GM18517 (cell line): Measurements from ENCODE around the gene TRPM5.

Experiments
- ATAC-seq: cut with Tn5 transposase; IDR thresholded peaks from one replicate; pipeline ENCODE4 v1.9.1; 2021; ENCODE audit warnings: mild to moderate bottlenecking, moderate library complexity; ENCODE audit not compliant: unreplicated experiment

The TRPM5 gene

DNA sequence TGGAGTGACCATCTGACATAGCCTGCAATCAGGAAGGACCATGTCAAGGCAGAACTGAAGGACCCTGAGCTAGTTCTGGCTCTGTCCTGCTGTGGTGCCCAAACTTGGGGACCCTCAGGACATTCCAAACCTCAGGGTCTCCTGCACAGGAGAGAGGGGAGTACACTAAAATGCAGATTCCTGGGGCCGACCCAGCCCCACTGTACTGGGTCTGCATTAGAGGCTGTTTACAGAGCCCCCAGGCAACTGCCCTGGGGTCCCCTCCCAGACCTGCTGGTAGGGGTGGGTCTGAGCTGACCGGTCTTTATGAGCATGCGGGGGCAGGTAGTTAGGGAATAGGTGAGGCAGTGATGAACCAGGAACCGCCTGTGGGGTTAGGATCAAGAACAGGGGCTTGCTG is 6.8 kb downstream of the TRPM5 start:
- no peak for ATAC-seq

DNA sequence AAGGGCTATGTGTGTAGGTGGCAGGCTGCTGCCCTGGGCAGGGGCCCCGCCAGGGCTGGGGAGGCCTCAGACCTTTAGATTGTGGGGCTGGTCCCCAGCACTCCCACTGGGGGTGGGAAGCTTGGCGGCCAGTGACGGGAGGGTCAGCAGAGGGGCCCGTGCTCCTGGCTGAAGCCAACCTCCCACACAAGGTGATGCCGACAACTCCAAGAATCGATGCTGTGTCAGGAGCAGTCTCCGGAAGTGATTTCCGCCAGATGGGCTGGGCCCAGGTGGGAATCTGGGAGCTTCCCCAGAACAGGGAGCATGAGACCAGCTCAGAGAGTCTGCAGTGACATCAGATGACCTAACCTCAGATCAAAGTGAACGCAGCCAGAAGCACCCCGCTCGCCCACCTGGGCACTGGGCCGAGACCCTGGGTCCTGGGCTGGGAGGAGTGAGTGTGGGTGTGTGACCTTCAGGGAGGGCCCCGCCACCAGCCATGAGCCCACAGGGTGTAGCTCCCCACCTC is 7.7 kb downstream of the TRPM5 start:
- no peak for ATAC-seq

DNA sequence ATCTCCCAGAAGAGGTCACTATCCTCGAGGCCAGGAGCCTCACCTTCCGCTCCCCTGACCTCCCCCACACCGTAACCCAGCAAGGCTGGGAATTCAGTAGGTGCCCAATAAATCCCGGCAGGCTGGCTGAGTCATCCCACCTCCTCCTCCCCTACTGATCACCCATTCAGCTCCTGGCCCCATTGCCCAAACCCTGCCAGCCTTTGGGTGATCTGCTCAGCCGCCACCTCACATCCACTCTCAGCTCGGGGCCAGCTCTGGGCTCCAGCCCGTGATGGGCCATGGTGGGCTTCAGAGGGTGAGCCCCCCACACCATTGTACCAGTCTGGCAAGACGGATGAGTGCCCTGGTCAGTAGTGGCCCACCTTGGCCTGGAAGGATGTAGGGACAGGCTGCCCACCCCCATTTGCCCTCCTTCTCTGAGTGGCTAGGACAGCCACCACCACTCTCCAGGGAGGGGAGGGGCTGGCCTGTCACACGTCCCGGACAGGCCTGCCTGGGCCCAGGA is 8.2 kb downstream of the TRPM5 start:
- ATAC-seq, result no peak

DNA sequence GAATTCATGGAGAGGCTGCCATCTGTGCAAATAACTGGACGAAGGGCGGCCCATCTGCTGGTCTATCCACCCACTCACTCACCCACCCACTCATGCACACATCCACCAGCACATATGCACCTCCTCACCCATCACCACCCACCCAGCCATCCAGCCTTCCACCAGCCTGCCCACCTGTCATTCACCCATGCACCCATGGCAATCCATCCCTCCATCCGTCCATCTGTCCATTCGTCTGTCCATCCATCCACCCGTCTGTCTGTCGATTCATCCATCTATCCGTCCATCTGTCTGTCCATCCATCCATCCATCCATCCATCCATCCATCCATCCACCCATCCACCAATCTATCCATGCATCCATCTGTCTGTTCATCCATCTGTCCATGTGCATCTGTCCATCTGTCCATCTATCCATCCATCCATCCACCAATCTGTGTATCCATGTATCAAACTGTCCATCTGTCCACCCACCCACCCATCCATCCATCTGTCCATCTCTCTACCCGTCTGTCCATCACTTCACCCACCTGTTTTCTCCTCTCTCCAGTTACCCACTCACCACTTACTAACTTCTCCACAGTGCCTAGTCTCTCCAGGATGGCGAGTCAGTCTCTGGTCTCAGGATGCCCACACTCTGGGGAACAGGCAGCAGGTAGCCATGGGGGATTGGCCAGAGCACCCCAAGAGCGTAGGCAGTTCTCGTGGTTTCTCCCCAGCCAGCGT is 8.9 kb downstream of the TRPM5 start:
- ATAC-seq, result no peak

DNA sequence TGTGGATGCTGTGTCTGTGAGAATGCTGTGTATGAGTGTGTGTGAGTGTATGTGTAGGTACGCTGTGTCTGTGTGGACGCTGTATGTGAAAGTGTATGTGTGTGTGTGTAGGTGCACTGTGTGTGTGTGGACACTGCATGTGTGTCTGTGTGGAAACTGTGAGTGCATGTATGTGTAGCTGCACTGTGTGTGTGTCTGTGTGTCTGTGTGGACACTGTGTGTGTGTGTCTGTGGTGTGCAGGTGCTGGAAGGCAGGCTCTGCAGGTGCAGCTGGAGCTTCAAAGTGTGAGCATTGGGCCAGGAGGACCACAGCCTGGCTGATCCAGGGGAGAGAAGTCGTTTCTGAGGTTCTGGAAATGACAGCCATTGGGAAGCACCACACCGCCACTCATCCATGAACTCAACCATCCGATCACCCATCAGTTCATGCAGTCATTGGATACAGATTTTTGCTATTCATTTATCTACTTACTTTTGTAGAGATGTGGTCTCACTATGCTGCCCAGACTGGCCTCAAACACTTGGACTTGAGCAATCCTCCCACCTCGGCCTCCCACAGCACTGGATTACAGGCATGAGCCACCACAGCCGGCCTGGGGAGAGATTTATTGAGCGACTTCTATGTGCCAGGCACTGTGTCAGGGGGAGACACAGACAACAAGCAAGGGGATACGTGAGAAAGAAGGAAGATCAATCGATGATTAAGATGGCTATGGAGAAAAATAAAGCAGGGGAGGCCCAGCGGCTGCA is 9.6 kb downstream of the TRPM5 start:
- no peak for ATAC-seq

DNA sequence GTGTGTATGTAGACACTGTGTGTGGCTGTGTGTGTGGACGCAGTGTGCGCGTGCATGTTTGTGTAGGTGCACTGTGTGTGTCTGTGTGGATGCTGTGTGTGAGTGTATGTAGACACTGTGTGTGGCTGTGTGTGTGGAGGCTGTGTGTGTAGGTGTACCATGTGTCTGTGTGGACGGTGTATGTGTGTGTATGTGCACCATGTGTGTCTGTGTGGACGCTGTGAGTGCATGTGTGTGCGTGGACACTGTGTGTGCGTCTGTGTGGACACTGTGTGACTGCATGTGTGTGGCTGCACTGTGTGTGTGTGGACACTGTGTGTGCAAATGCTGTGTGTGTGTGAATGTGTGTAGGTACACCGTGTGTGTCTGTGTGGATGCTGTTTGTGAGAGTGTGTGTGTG is 10.3 kb downstream of the TRPM5 start:
- ATAC-seq, result no peak

DNA sequence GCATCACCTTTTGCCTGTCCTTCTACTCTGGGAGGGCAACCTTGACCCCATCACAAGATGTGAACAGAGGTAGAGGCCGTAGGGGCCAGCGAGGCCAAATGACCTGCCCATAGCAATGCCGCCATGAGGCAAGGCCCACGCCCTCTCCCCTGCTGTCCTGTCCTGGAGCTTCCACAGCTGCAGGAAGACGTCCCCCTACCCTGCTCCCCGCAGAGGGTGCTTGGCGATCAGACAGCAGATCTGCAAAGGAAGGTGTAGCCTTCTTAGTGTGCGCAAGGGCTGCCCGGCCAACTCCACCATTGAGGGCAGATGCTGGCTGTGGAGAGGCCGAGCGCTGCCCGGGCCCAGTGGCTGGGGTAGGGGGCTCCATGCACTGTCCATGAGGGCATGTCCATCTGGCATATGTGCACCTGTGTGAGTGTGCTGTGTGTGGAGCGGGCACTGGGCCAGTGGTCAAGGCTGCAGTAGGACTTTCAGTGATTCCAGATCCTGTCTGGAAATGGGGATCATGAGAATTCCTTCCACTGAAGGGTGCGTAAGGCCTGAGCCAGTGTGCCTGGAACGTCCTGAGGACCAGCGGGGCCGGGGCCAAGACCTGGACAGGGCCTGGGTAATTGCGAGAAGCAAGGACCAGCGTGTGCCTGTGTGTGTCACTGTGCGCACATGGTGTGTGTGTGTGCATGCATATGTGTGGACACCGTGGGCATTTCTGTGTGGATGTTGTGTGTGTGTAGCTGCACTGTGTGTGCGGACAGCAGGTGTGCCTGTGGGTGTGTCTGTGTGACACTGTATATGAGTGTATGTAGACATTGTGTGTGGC is 11.0 kb downstream of the TRPM5 start:
- ATAC-seq, result no peak

DNA sequence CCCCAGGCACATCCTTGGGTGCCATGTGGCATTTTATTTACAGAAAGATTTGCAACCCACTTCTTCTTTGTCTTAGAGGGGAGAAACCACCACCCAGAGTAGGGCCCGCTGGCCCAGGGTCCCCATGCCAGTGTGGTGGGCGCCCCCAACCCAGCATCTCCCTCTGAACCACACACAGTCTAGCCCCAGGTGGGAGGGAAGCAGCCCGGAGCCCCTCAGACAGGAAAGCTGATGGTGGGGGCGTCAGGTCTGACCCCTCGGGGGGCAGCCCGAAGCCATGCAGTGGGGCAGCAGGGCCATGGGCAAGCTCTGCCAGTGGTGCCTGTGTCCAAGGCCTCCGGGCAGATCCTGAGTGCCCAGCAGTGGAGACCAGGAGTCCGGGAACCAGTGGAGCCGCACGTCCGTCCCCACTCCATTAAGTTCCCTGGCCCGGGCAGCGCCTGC is 11.7 kb downstream of the TRPM5 start:
- no peak for ATAC-seq

DNA sequence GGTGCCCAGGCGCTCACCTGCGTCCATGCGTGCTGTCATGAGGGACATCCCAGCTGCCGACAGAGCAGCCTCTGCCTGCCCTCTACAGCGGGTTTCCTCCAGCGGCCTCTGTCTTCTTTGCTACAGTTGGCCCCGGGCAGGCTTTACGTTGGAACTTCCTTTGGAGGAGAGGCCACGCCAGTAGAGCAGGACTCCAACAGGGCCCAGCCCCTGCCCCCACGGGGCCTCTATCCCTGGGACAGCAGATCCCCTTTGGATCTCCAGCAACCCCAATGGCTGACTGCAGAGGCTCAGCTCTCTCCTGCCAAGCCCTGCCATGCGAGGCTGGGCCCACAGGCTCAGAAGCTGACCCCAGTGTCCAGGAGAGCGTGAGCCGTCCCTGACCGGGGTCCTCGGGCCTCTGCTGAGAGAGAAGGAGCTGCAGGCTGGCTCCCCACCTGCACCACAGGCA is 12.1 kb downstream of the TRPM5 start:
- no peak for ATAC-seq

DNA sequence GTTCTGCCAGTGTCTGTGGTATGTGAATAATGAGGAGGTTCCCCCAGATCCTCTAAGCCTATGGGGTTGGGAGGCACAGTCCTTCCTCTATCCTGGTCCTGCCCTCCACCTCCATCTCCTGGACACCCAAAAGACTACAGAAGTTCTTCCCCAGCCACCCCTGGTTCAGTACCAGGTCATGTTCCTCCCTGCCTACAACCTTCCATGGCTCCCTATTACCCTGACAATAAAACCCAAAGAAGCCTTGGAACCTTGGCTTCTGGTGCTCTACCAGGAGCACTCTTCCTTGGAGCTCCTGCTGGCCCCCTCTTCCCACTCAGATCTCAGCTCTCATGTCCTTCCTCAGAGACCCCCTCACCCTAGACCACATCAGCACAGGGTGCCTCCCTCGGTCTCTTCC is 12.9 kb downstream of the TRPM5 start:
- ATAC-seq, result no peak

DNA sequence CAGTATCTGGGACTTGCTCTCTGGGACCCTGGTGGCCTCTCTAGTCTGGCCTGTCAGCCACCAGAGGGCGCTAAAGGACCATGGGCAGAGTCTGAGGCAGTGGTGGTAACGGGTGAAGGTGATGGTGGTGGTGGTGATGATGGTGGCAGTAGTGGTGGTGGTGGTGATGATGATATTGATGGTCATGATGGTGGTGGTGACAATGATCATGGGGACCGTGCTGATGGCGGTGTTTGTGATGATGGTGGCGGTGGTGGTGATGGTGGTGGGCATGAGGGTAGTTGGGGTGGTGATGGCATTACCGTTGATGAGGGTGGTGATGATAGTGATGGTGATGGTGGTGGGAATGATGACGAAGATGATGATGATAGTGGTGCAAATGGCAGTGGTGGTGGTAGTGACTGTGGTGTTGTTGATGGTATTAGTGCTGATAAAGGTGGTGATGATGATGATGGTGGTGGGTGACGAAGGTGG is 16.0 kb downstream of the TRPM5 start:
- ATAC-seq, result no peak

DNA sequence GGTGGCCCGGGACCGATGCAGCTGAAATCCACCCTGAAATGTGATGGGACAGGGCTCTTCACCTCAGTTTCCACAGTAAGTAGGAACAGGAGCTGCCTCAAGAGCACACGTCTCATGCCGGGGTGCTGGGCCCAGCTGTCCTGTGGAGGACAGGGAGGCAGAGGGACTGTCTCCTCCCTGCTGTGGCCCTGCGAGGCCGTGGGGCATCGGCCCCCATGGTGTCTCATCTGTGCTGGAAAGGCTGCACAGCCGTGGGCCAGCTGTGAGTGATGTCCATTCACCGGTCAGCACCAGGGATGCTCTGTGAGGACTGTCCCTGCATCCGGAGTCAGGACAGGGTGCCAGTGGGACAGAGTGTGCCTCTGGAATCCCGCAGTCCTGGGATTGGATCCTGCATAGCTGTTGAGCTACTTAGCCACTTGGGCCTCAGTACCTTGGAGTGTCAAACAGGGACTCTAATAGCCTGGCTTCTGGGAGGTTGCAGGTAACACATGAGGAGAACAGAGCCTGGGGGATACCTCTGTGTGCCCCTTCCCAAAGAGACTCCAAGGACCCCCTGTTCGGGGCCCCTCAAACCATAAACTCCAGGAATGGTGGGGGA is 16.5 kb downstream of the TRPM5 start:
- no peak for ATAC-seq

DNA sequence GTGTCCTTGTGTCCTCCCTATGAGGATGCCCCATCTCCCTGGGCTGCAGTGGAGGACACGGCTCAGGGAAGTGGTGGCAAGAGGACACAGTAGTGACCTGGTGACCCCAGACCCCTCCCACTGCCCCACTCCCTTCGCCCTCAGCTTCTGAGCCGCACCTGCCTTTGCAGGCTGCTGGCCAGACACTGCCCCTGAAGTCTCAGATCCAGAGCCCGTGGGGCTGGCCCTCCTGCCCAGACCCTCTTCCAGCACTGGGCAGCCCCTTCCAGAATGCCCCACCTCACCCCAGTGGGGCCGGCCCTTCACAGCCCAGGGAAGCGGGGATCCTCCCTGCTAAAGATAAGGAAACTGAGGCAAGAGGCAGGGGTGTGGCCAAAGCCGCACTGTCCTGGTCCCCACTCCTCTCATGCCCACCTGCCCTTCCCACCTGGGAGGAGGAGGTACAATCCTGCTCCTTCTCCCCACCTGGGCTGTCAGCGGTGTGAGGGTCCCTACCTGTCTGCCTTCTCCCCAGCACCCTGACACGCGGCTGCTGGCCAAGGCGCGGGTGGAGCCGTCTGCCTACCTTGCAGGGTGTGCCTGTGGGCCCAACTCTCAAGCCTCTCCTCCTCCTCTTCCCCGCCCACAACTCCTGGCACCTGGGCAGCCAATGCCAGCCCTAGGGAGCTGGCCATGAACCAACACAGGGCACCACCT is 17.3 kb downstream of the TRPM5 start:
- no peak for ATAC-seq

DNA sequence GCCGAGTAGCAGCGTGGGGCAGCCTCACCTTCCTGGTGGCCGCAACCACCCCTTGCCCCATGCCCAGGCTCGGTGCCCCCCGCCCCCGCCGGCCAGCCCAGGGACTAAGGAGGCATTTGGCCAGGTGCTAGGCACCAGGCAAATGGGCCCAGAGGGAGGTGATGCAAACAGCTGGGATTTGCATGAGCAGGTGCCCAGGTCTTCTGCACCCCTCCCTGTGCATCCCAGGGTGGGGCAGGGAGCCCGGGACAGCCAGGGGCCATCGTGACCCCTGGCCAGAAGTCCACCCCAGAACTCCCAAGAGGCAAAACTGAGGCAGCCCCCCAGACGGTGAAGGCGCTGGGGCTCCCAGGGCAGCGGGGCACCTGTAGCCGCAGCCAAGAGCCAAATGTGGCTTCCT is 18.1 kb downstream of the TRPM5 start:
- no peak for ATAC-seq

DNA sequence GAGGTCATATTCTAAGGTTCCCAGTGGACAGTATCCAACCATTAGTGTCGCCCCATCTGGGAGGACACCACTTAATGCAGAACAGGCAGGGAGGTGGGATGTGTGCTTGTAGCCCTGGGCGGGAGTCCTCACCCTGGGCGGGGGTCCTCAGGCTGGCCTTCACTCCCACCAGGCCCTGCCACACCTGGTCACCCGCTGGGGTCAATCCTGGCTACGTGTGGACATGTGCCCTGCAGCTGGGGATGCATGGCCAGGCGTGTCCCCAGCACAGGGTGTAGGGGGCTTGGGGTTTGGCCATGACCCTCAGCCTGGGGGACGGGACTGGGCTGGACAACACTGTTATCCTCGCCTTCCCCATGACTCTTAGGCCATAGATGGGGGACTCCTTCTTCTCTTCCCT is 18.8 kb downstream of the TRPM5 start:
- no peak for ATAC-seq

DNA sequence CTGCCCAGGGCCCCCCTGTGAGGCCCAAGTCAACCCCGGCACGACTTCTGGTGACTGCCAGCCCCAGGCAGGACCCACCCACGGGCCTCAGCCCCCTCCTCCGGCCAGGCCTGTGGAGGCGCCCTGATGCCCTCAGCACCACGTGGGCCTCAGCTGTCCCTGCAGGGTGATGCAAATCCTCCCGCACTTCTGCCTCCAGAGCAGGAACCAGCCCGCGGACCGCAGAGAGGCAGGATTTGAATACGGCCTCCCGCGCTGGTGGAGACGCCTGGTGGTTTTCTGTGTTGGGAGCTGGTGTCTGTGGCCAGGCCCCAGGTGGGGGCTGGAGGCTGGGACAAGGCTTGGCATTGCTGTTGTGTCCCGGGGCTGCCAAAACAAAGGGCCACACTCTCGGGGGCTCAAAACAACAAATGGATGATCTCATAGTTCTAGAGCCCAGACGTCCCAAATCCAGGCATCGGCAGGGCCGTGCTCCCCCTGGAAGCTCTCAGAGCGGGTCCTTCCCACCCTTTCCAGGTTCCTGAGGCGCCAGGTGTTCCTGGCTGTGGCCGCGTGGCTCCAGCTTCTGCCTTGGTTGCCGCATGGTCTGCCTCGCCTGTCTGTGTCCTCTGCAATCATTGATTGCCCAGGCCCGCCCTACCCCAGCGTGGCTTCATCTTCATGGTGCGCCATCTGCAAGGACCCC is 19.4 kb downstream of the TRPM5 start:
- ATAC-seq, result no peak

DNA sequence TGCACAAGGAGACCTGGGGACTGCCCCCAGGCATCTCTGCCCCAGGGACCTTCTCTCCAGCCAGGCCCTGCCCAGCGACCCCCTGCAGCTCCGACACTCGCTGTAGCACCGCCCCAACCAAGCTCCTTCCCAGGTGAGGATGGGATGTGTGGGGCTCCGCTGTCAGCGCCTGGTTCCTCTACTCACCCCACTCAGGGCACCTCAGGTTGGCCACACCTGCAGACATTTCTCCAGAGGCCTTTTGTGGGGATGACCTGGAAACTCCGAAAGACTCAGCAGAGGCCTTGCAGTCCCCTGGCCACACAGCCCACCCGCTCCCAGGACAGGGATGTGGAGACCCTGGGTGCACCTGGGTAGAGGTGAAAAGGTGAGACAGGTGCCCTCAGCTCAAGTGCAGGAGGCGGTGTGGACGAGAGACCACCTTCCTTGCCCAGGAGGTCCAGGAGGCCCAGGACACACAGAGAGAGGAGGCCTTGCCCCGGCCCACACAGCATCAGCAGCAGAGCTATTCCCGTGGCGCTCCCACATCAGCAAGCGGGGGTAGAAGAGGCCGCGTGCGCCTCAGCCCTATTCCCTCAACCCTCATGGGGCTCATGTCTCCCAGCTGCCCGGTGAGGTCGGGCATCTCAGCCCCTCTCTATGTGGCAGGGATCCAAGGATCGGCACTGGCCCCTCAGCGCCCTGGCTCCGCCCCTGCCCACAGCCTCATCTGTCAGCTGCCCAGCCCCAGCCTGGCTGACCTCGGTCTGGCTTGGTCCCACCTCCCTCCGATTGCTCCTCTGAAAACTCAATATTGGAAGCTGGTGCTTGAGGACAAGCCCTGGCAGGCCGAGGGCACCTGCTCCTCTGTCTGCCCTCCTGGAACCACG is 20.9 kb downstream of the TRPM5 start:
- ATAC-seq, result no peak

DNA sequence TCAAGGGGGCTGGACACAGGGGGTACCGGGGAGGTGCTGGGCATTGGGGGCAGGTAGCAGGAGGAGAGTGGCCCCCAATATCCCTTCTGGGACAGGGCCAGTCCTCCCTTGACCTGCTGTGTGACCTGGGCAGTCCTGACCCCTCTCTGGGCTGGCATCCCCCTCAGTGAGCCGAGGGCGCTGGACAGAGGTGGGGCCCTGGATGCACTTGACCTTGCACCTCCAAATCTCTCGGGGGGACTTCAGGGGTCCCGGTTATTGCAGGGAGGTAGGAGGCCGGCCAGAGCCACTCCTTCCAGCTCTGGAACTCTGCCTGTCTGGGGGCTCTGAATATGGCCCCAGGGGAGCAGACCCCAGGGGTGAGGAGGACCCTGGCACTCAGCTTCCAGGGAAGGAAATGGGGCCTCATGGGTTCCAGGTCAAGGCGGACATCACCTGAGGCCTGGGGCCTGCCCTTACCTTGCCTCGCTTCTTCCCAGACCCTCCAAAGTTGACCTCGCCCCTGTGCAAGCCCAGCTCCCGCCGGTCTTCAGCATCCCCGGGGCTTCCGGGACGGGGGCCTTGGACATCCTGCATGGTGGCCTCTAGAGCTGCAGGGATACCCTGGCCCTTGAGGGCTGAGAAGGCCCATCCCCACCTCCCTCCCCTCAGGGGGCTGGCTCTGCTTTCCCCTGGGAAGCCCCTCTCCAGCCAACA is 21.7 kb downstream of the TRPM5 start:
- no peak for ATAC-seq
